ENCODE data around the gene SAMD9L.
"Not testable (repeated sequence)": the region's sequence is repeated elsewhere in the genome, so short reads cannot be mapped to it uniquely, and the experiment has no call there.

Gene SAMD9L

GRCh38 chr7:93147363-93147762 lies 822 bp downstream of the SAMD9L start:
- peak overlapping the region; percentile 15 to 44 (median 30) for H3K4me3 ChIP-seq

GRCh38 chr7:93146472-93147141 lies 1.6 kb downstream of the SAMD9L start:
- H3K27ac ChIP-seq: peak overlapping the region in 16 of 21 experiments; percentile 18 to 83 (median 70)

More at GRCh38 chr7:93147363-93147762, 822 bp downstream of the SAMD9L start:
- peak overlapping the region in 17 of 21 experiments; percentile 18 to 83 (median 67) for H3K27ac ChIP-seq

GRCh38 chr7:93146036-93146435 lies 2.1 kb downstream of the SAMD9L start:
- H3K4me3 ChIP-seq: peak overlapping the region in 1 of 7 experiments; percentile 24
- H3K27ac ChIP-seq: peak overlapping the region in 8 of 21 experiments; percentile 45 to 83 (median 76)

More at GRCh38 chr7:93146472-93147141, 1.6 kb downstream of the SAMD9L start:
- H3K4me3 ChIP-seq: peak overlapping the region; percentile 15 to 44 (median 30)

- Histone ChIP-seq H3K4me3 (no peak overlapping the region), H3K27ac (no peak overlapping the region)
These were observed 2.8 kb downstream of the SAMD9L start for GRCh38 chr7:93145354-93145753.

- Histone ChIP-seq H3K4me3 (no peak overlapping the region), H3K27ac (no peak overlapping the region)
These were observed 6.1 kb downstream of the SAMD9L start for GRCh38 chr7:93142127-93142526.

- no peak overlapping the region for H3K27ac ChIP-seq
- H3K4me3 ChIP-seq: no peak overlapping the region
These were observed 7.5 kb downstream of the SAMD9L start for GRCh38 chr7:93140582-93141191.

- H3K27ac ChIP-seq: no peak overlapping the region
- no peak overlapping the region for H3K4me3 ChIP-seq
These were observed 9.6 kb downstream of the SAMD9L start for GRCh38 chr7:93138576-93138975.

GRCh38 chr7:93133005-93133404 lies 15.2 kb downstream of the SAMD9L start:
- no peak overlapping the region for H3K27ac ChIP-seq
- H3K4me3 ChIP-seq: no peak overlapping the region

- H3K27ac ChIP-seq: no peak overlapping the region
- no peak overlapping the region for H3K4me3 ChIP-seq
These were observed 16.0 kb downstream of the SAMD9L start for GRCh38 chr7:93132216-93132615.

GRCh38 chr7:93126954-93127353 lies 21.2 kb downstream of the SAMD9L start:
- not testable (repeated sequence) for H3K27ac ChIP-seq, H3K4me3 ChIP-seq

- H3K27ac ChIP-seq, H3K4me3 ChIP-seq: not testable (repeated sequence)
These were observed 24.7 kb downstream of the SAMD9L start for GRCh38 chr7:93123532-93123931.

GRCh38 chr7:93120592-93121549 lies 27.3 kb downstream of the SAMD9L start:
- Histone ChIP-seq H3K27ac (peak overlapping the region in 1 of 21 experiments; percentile 72), H3K4me3 (no peak overlapping the region)

GRCh38 chr7:93119191-93119905 lies 28.8 kb downstream of the SAMD9L start:
- peak overlapping the region in 5 of 21 experiments; percentile 13 to 86 (median 72) for H3K27ac ChIP-seq
- no peak overlapping the region for H3K4me3 ChIP-seq

GRCh38 chr7:93117852-93118530 lies 30.2 kb downstream of the SAMD9L start, which contains the start of gene SAMD9:
SAMD9 (minus strand) TSS chr7:93117979; CDS start chr7:93106097, 11,882 bp downstream.
- Histone ChIP-seq H3K27ac (peak within 1 kb of the TSS in 20 of 21 experiments; percentile 46 to 90 (median 75)), H3K4me3 (peak within 1 kb of the TSS; percentile 20 to 46 (median 34))

GRCh38 chr7:93117327-93117726 lies 30.9 kb downstream of the SAMD9L start:
- peak overlapping the region in 19 of 21 experiments; percentile 2 to 90 (median 73) for H3K27ac ChIP-seq
- peak overlapping the region; percentile 20 to 46 (median 34) for H3K4me3 ChIP-seq

- H3K27ac ChIP-seq: peak overlapping the region in 9 of 21 experiments; percentile 11 to 86 (median 72)
- H3K4me3 ChIP-seq: peak overlapping the region in 1 of 7 experiments; percentile 41
These were observed 32.4 kb downstream of the SAMD9L start for GRCh38 chr7:93115796-93116195.

- Histone ChIP-seq H3K4me3 (no peak overlapping the region), H3K27ac (no peak overlapping the region)
These were observed 40.2 kb downstream of the SAMD9L start for GRCh38 chr7:93108003-93108402.

- Histone ChIP-seq H3K27ac (no peak overlapping the region), H3K4me3 (no peak overlapping the region)
These were observed 50.8 kb downstream of the SAMD9L start for GRCh38 chr7:93097388-93097787.

Measured in skin epidermis (tissue), 12 donors.